Activated effector memory CD4-positive, alpha-beta T cell treated with Interleukin-2 at 50 U/mL for 16 hours (primary cell): ENCODE measurements around the gene PIGQ.

ENCODE experiments used
- DNase-seq: peaks from one replicate; pipeline ENCODE4 v3.0.0-alpha.2; 2020

PIGQ gene

DNA sequence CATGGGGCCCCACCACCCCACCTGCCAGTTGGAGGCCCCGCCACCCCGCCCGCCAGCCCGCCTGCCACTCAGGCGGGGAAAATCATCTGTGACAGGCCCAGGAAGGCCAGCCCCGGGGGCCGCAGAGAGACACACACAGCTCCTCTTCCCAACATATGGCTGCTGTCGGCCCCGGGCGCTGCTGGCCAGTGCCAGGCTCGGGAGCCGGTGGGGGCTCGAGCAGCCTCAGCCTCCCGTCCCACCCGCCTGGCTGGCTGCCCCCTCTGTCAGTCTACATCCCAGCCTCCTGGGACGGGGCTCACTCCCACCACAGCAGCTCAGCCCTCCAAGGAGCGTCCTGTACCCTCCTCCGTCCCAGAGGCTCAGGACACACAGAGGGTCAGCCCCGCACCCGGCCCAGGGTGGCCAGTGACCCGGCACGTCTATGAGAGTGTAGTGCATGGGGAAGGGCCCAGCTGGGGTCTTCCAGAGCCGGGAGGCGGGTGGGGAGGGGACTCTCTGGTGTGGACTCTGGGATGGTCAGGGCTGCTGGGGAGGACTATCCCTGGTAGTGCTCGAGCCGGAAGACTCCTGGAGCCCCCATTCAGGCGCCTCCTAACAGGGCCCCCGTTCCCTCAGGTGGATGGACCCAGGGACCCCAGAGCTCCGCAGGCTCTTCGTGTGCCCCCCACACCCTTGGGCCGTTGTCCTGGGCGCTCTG lies 13.1 kb upstream of the PIGQ start:
- no peak for DNase-seq

DNA sequence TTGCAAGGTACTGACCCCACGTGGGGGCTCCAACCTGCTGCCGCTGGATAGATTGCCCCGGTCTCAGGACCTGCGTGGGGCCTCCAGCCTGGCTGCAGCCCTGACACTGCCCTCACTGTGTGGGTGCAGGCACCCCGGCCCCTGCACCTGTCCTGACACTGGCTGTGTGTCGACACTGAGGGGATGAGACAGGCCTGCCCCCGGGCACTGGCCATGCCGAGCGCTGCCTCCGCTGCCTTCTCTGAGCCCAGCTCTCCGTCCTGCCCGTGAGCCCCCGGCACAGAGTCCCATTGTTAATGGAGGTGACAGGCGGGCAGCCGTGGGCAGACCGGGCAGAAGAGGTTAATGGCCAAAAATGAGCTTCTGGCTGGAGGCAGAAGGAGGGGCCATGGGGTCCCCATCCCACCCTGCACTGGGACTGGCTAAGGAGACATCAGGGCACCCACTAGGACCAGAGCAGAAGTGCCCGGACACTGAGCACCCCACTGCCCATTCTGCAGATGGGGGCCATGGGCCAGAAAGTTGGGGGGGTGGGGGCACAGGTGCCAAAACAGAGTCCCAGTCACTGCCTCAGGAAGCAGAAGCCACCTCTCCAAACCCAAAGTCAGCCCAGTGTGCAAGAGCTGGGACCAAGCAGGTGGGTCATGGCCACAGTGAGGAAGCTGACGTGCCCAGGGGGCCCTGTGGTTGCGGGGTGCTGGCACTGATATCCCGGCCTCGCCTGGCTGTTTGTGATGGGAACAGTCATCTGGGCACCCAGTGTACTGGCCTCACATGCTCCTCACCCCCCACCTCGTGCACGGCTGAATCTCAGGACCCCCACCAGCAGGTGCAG lies 12.1 kb upstream of the PIGQ start:
- no peak for DNase-seq

DNA sequence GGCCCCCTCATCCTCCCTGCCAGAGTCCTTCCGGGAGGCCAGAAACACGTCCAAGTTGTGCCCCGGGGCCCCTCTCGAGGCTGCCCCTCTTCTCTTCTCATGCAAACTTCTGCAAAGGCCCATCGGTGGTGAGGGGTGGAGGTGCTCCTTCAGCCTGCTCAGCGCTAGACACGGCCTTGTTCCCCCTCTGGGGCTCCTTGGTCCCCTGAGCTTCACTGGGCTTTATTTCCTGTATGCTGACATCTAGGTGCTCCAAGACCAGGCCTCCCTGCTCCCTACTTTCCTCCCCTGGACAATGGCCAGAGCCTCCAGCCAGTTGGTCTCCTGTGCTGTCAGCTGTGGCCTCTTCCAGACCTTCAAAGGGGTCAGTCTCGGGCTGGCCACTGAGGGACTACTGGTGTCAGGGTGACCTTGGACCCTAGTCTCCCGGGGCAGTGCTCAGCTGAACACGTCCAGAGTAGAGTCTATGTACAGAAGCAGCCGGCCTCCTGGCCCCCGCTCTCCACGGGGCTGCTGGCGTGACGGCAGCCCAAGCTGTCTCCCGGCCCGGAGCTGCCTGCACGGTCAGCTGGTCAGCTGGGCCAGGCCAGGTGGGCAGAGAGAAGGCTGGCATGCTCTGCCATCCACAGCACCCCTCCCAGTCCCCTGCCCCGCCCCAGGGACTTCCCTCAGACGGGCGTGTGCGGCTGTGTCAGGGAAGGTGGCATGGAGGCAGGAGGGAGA lies 11.3 kb upstream of the PIGQ start:
- no peak for DNase-seq

DNA sequence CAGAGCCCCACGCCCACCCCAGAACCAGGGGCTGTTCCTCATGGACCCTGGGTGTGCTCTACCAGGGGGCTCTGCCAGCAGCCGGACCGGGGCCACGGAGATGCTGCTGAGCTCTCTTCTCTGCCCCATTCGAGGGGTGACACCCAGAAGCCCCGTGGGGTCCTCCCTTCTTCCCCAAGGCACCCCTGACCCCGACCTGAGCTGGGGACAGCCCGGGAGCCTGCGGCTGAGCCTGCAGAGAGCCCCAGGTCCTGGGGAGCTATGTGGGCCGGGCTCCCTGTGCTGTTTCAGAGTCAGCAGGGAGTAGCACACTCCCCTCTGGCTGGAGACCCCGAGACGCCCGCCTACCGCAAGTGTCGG lies 10.8 kb upstream of the PIGQ start:
- DNase-seq, result no peak

DNA sequence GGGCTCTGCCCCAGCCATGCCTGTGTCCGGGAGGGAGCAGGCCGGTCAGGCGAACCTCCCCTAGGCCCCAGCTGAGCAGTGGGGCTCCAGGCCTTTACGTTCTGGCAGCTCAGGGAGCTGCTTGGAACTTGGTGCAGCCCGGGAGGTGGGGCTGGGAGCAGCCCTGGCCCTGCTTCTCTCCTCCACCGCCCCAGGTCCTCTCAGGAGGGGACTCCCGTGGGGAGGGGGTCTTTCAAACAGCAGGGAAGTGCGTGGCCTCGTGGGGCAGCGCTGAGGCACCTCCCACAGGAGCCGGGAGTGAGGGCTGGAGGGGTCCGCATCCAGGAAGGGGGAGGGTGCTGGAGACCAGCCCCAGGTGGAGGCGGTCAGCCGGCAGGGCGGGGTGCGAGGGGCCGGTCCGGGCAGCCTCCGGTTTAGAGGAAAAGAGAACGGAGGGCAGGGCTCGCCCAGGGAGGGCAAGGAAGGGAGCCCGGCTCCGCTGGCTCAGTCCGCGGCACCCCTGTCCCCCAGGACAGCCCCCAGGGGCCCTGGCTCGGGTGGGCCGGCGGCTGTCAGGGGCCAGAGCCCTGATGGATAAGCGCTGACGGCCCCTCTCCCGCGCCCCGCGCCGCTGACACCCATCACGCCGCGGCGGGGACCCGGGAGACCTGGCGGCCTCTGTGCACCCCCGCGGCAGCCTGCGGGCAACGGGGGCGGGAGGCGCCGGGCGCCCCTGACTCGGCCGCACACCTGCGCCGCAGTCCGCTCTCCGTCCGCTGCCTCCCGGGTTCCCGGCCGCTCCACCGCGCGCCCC lies 10.2 kb upstream of the PIGQ start:
- no peak for DNase-seq

DNA sequence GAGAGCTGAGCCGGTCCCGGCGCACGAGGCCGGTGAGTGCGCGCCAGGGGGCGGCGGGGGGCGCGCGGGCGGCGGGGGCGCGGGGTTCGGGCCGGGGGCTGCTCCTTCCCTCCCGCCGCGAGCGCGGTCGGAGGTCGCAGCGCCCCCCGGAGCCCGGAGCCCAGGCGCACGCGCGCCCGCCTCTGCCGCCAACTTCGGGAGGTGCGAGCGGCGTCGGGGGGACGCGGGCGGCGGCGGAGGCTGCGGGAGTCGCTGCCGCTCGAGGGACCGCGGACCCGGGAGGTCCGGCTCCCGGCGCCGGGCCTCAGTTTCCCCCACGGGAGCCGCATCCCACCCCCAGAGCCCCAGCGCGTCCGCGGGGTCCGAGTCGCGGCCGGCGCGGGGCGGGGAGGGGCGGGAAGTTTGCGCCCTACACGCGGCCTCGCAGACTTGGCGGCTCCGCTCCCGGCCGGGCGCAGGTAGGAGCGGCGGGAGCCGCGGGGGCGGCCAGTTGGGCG lies 9.5 kb upstream of the PIGQ start, which contains the start of gene PRR35:
Gene PRR35, plus strand, starts transcription at position 191 of the 497 bp plus-strand sequence. CDS start 2,901 bp downstream, outside the sequence.
- no peak for DNase-seq

DNA sequence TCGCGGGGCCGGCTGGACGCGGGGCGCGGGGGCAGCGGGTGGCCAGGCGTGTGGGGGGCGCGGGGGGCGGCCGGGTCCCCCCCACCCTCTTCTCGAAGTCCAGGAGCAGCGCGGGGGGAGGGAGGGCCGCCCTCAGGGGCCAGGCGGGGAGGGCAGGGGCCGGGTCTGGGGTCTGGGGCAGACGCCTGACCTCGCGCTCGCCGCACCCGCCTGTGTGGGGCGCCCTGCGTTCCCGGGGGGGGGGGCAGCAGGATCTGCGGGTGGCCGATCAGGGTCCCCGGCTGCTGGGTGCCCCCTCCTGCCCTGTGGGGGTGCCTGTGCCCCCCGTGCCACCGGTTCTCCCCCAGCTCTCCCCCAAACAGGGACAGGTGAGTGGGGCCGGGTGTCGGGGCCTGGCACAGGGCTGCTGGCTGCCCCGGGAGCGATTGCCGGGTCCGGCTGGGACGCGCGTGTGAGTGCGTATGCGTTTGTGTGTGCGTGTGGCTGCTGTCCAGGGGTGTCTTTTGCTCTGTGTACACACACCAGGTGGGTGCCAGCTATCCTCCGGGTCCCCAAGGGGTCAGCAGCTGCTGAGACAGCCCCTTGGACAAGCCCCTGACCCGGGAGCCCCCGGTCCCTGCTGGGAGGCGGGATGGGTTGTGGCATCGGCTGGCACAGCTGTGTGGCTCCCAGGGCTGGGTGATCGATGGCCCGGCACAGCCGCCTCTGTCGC lies 8.9 kb upstream of the PIGQ start:
- no peak for DNase-seq

DNA sequence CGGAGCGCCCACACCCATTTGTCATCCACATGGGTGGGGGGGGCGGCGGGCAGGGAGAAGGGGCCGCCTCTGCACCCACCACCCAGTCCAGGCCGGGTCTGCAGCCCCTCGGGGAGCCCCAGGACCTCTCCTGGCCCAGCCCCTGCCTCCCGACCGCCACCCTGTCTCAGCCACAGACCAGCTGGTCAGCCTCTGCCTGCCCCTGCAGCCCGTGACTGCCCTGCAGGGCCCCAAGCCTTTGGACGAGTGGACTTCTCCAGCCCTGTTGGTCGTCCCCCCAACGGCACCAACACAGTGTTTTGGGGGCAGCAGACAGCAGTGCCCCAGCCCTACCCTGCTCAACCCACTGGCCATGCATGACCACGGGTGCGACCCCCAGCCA lies 8.4 kb upstream of the PIGQ start:
- no peak for DNase-seq

DNA sequence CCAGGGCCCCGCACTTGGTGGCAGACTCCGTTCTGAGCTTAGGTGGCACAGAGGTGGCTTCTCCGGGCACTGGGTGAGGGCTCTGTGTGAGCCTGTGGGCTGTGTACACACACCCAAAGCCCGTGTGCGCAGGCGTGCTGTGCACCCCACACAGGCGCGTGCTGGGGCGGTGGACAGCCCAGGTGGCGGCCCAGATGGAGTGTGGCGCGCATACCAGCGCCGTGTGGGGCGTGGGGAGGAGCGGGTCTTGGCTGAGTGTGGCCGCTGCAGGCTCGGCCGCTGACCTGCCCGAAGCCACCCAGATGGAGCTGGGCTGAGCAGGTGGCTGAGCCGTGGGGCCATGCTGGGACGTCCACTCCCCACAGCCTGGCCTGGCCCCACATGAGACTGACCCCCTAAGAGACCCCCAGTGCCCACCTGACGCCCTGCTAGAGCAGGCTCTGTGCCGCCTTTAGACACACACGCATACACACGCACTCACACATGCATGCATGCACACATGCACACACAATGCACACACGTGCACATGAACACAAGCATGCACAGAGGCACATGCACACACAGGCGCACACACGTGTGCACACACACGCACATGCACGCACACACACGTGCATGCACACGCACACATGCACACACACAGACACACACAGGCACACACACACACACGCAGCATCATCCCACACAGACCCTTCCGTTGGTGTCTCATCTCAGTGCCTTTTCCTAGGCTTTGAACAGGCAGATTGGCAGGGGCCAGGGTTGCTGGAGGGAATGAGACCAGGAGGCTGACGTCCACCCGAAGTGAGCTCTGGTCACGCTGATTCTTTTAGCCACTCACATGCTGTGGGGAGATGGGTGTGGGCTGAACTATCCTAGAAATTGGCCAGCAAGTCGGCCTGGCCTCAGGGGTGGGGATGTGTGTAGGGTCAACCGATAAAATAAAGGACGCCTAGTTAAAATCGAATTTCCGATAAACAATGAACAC lies 7.5 kb upstream of the PIGQ start:
- DNase-seq, result no peak

- no peak for DNase-seq
Measured at GRCh38 chr16:563072-563644, 6.6 kb upstream of the PIGQ start.

GRCh38 chr16:564690-565418 lies 4.9 kb upstream of the PIGQ start:
- DNase-seq, result no peak

GRCh38 chr16:565419-566330 lies 4.1 kb upstream of the PIGQ start:
- no peak for DNase-seq

- DNase-seq, result peak; percentile 49
Measured at GRCh38 chr16:566475-567372, 3.0 kb upstream of the PIGQ start, which contains the start of gene NHLRC4. Gene NHLRC4, plus strand, starts transcription at chr16:567005. Its CDS starts 1,043 bp downstream, at chr16:568048.

DNA sequence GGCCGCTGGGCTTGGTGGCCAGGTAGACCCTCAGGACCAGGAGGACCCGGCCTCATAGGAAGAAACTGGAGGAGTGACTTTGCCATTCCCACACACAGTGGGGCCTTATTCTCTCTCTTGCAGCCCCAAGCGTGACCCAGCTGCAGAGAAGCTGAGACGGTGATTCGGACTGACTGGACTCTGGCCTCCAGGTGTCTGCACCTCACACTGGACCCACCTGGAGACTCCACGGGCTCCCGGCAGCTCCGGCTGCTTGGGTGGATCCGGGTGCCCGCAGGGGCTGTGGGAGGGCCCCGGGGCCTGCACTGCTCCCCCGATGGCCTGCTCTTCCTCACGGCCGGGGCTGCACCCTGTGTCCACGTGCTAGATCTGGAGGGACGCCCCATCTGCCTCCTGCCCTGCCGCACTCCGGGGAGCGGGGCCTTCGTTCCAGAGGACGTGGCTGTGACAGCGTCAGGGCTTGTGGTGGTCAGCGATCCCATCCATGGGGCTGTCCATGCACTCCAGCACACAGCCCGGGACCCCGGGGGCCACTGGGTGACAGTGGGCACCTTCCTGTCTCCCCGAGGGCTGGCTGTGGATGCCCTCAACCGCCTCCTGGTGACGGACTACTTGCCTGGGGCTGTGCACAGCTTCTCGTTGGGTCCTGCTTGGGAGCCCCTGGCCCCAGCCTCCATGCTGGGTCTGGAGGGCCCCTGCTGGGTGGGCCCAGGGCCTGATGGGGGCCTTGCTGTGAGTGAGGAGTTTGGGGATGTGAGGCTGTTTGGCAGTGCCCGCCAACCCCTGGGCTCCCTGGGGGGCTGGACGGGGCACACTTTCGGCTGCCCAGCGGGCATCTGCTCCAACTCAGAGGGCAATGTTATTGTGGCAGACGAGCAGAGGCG lies 2.2 kb upstream of the PIGQ start:
- DNase-seq, result no peak

GRCh38 chr16:568401-569258 lies 1.1 kb upstream of the PIGQ start:
- no peak for DNase-seq
